Mucosa of rectum (tissue), 2 donors: ENCODE results near the gene CELF1.

Source experiments
- H3K27ac ChIP-seq, 2 donors: one replicate each; pipeline ENCODE4 v1.7.0; 2013; ENCODE audit warnings: inconsistent platforms in 2 of 2, low read depth in 2 of 2, low read length in 2 of 2
- H3K27me3 ChIP-seq, 2 donors: one replicate each; pipeline ENCODE4 v1.7.0; 2013; ENCODE audit warnings: low read length in 2 of 2; ENCODE audit not compliant: control insufficient read depth in 2 of 2, insufficient read depth in 2 of 2
- H3K36me3 ChIP-seq, 2 donors: one replicate each; pipeline ENCODE4 v1.7.0; 2013; ENCODE audit warnings: low read length in 2 of 2; ENCODE audit not compliant: control insufficient read depth in 2 of 2, insufficient read depth in 2 of 2
- H3K4me1 ChIP-seq, 2 donors: one replicate each; pipeline ENCODE4 v1.7.0; 2013; ENCODE audit warnings: low read length in 2 of 2, mild to moderate bottlenecking in 1 of 2; ENCODE audit not compliant: control insufficient read depth in 2 of 2, insufficient read depth in 2 of 2
- H3K4me3 ChIP-seq, 2 donors: one replicate each; pipeline ENCODE4 v1.7.0; 2013; ENCODE audit warnings: low read length in 2 of 2
- H3K9ac ChIP-seq, 2 donors: one replicate each; pipeline ENCODE4 v1.7.0; 2013; ENCODE audit warnings: low read length in 2 of 2, low read depth in 1 of 2, mild to moderate bottlenecking in 1 of 2
- H3K9me3 ChIP-seq, 2 donors: one replicate each; pipeline ENCODE4 v1.7.0; 2013; ENCODE audit warnings: low read length in 2 of 2; ENCODE audit not compliant: control insufficient read depth in 2 of 2
- donor health status: healthy.
- donor health status: Normal muscosa, but diverticular disease.

Gene CELF1

GRCh38 chr11:47552566-47553405, at the start of gene CELF1:
Gene CELF1 (minus strand): TSS chr11:47553132. CDS start chr11:47499523, 53,609 bp downstream.
- H3K36me3 ChIP-seq, result no peaks in the 10 kb centered on the region
- H3K9ac ChIP-seq, result peak within 1 kb of the TSS; percentile 85 to 94
- H3K9me3 ChIP-seq, result no peaks in the 10 kb centered on the region
- H3K27ac ChIP-seq, result peak within 1 kb of the TSS; percentile 92 to 96
- no peaks in the 10 kb centered on the region for H3K27me3 ChIP-seq
- H3K4me3 ChIP-seq, result peak within 1 kb of the TSS; percentile 86 to 92
- H3K4me1 ChIP-seq, result peaks cover 14 to 20% of the 10 kb centered on the region in 2 donors

GRCh38 chr11:47599902-47600301, 47.0 kb upstream of the CELF1 start:
- Histone ChIP-seq H3K27me3 (peaks cover 0 to 6% of the 10 kb centered on the region in 2 donors), H3K36me3 (no peaks in the 10 kb centered on the region), H3K27ac (no peak overlapping the region), H3K4me1 (no peaks in the 10 kb centered on the region), H3K9ac (no peak overlapping the region), H3K9me3 (no peaks in the 10 kb centered on the region), H3K4me3 (no peak overlapping the region)

- Histone ChIP-seq H3K27ac (no peak overlapping the region), H3K9ac (no peak overlapping the region), H3K36me3 (no peaks in the 10 kb centered on the region), H3K4me1 (no peaks in the 10 kb centered on the region), H3K9me3 (no peaks in the 10 kb centered on the region), H3K4me3 (no peak overlapping the region), H3K27me3 (peaks cover 17 to 30% of the 10 kb centered on the region in 2 donors)
These were observed 43.0 kb upstream of the CELF1 start for GRCh38 chr11:47595967-47596366.

- Histone ChIP-seq H3K27ac (no peak overlapping the region), H3K27me3 (peaks cover 17 to 30% of the 10 kb centered on the region in 2 donors), H3K4me1 (no peaks in the 10 kb centered on the region), H3K9ac (no peak overlapping the region), H3K9me3 (no peaks in the 10 kb centered on the region), H3K36me3 (no peaks in the 10 kb centered on the region), H3K4me3 (no peak overlapping the region)
These were observed 42.1 kb upstream of the CELF1 start for GRCh38 chr11:47595029-47595428.

- Histone ChIP-seq H3K9ac (no peak within 1 kb of the TSS), H3K27me3 (peaks cover 17 to 30% of the 10 kb centered on the region in 2 donors)
These were observed 41.3 kb upstream of the CELF1 start, which contains the start of gene C1QTNF4 for GRCh38 chr11:47593934-47594855. Gene C1QTNF4 (minus strand): TSS chr11:47594411. CDS start chr11:47590810, 3,601 bp downstream.

GRCh38 chr11:47593492-47593933, 40.6 kb upstream of the CELF1 start:
- Histone ChIP-seq H3K4me3 (no peak overlapping the region), H3K27ac (no peak overlapping the region), H3K9me3 (no peaks in the 10 kb centered on the region), H3K9ac (no peak overlapping the region), H3K36me3 (no peaks in the 10 kb centered on the region), H3K27me3 (peaks cover 17 to 30% of the 10 kb centered on the region in 2 donors), H3K4me1 (peaks cover 0 to 2% of the 10 kb centered on the region in 2 donors)

More at GRCh38 chr11:47593934-47594855, 41.3 kb upstream of the CELF1 start, which contains the start of gene C1QTNF4:
- Histone ChIP-seq H3K36me3 (no peaks in the 10 kb centered on the region), H3K9me3 (no peaks in the 10 kb centered on the region), H3K27ac (no peak within 1 kb of the TSS), H3K4me1 (peaks cover 0 to under 1% of the 10 kb centered on the region in 2 donors), H3K4me3 (no peak within 1 kb of the TSS)

- Histone ChIP-seq H3K27ac (no peak overlapping the region), H3K27me3 (peaks cover 17 to 30% of the 10 kb centered on the region in 2 donors)
These were observed 40.0 kb upstream of the CELF1 start for GRCh38 chr11:47592970-47593369.

GRCh38 chr11:47592251-47592650, 39.3 kb upstream of the CELF1 start:
- Histone ChIP-seq H3K4me1 (peaks cover 0 to 2% of the 10 kb centered on the region in 2 donors), H3K27ac (no peak overlapping the region), H3K9ac (no peak overlapping the region), H3K27me3 (peaks cover 17 to 30% of the 10 kb centered on the region in 2 donors), H3K36me3 (no peaks in the 10 kb centered on the region), H3K9me3 (no peaks in the 10 kb centered on the region), H3K4me3 (no peak overlapping the region)

More at GRCh38 chr11:47592970-47593369, 40.0 kb upstream of the CELF1 start:
- Histone ChIP-seq H3K4me3 (no peak overlapping the region), H3K9ac (no peak overlapping the region), H3K9me3 (no peaks in the 10 kb centered on the region), H3K36me3 (no peaks in the 10 kb centered on the region), H3K4me1 (peaks cover 0 to 2% of the 10 kb centered on the region in 2 donors)

- H3K9ac ChIP-seq, result no peak overlapping the region
- no peaks in the 10 kb centered on the region for H3K36me3 ChIP-seq
- H3K27ac ChIP-seq, result no peak overlapping the region
- peaks cover 0 to 2% of the 10 kb centered on the region in 2 donors for H3K4me1 ChIP-seq
- H3K27me3 ChIP-seq, result peaks cover 17 to 30% of the 10 kb centered on the region in 2 donors
- H3K4me3 ChIP-seq, result no peak overlapping the region
- no peaks in the 10 kb centered on the region for H3K9me3 ChIP-seq
These were observed 38.8 kb upstream of the CELF1 start for GRCh38 chr11:47591764-47592163.
